Left ventricle myocardium superior (tissue), 1 donor: ENCODE results near the gene ACE. TPM values are rescaled to one million over a fixed set of nuclear protein-coding genes. Genes with fewer than 3 reads are reported as not detected.
"Not testable (repeated sequence)": the region's sequence is repeated elsewhere in the genome, so short reads cannot be mapped to it uniquely, and the experiment has no call there.

Source experiments
- ATAC-seq: fragments of 200-7000 bp; cut with Tn5 transposase; one replicate; pipeline ENCODE4 v1.9.1; 2020; ENCODE audit warnings: mild to moderate bottlenecking, moderate library complexity
- DNase-seq: peaks from one replicate; pipeline ENCODE4 v3.0.0-alpha.2; 2020
- intact Hi-C: fragments of 100-400 bp; cut with micrococcal nuclease; formaldehyde crosslinking; loops from one replicate; pipeline ENCODE4 v1.11.0; 2022
- total RNA-seq: library from RNA; stranded (reverse); fragmentation: NEBNext Ultra II Directional; extraction: Animal tissue kit (Norgen Biotek cat#: 25700); gene quantifications from one replicate; pipeline ENCODE4 v1.2.1, GENCODE V29; 2021
- donor health status: DM: no; HTN: yes; CAD: no; lungs with severe emphysema.

ACE gene
- total RNA-seq, 1 donor from 2014 or later, result 5.6 TPM

DNA sequence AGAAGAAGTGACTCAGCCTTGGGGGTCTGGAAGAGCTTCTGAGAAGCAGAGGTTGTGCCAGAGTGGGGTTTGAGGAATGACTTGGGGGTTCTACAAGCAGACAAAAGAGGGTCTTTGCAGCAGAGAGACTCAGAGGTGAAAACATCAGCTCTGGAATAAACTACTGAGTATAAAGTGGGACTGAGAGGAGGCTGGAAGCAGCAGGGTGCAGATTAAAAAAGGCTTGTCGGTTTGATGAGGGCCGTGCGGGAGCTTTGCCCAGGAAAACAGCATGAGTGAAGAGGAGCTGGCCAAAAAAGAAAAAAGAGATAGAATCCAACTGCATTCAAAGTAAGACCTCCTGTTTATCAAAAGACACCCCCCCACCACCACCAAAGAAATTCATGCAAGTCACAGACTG is 13.1 kb upstream of the ACE start:
- DNase-seq (no peak), ATAC-seq (no peak)
- intact Hi-C loops, result no loop called here

- ATAC-seq, result no peak
- intact Hi-C loops, result no loop called here
- DNase-seq, result no peak
Measured at GRCh38 chr17:63464691-63465236, 12.1 kb upstream of the ACE start.

GRCh38 chr17:63468099-63468498 is 8.8 kb upstream of the ACE start:
- DNase-seq, result peak; percentile 2
- ATAC-seq, result not testable (repeated sequence)

DNA sequence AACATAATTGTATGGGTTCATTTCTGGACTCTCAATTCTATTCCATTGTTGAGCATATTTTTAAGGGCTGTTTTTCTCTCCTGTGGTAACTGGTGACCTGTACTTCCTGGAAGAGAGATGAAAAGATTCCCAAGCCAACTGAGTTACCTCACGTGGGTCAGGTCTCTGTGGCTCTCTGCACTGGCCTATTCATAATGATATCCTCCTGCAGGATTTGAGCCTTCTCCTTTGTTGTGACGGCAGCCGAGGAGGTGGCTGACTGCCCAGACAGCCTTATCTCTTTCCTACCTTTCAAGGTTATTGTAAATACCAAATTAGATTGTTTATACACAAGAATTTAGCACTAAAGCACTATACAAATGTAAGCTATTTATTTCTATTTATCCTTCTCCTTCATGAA is 2.7 kb upstream of the ACE start:
- ATAC-seq, result peak; percentile 60
- intact Hi-C loops, result no loop called here
- DNase-seq, result peak; percentile 65

More at GRCh38 chr17:63468099-63468498, 8.8 kb upstream of the ACE start:
- intact Hi-C loops, result not testable (repeated sequence)

GRCh38 chr17:63474586-63475460 is 2.0 kb upstream of the ACE start:
- ATAC-seq (no peak), DNase-seq (no peak)
- intact Hi-C loops, result loop anchor here (5.0 kb wide), 1 partner anchor 48 kb away; no protein-coding TSS in a partner anchor

- DNase-seq (no peak), ATAC-seq (no peak)
- intact Hi-C loops, result loop anchor here (5.0 kb wide), 1 partner anchor 48 kb away; no protein-coding TSS in a partner anchor
Measured at GRCh38 chr17:63475491-63476412, 1.1 kb upstream of the ACE start.

DNA sequence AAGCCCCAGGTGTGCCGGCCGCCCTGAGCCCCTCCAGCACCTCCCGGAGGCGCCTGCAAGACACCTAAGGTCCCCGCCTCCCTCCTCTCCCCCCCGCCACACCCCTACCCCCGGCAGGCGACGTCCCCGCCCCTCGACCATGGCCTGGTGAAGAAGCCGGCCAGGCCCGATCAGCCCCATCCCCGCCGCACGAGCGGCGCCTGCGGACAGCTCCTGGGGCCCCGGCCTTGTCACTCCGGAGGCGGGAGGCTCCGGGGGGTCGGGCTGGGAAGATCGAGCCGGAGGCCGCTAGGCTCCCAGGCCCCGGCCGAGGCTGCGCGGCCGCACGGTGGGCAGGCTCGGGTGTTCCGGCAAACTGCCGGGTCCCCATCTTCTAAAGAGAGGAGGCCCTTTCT is 405 bp upstream of the ACE start:
- DNase-seq (no peak), ATAC-seq (peak; percentile 18)
- intact Hi-C loops, result loop anchor here (5.0 kb wide), 1 partner anchor 49 kb away; no protein-coding TSS in a partner anchor

GRCh38 chr17:63477480-63478440 is 899 bp downstream of the ACE start:
- ATAC-seq (no peak), DNase-seq (no peak)
- intact Hi-C loops, result loop anchor here (5.0 kb wide), 1 partner anchor 50 kb away; no protein-coding TSS in a partner anchor

DNA sequence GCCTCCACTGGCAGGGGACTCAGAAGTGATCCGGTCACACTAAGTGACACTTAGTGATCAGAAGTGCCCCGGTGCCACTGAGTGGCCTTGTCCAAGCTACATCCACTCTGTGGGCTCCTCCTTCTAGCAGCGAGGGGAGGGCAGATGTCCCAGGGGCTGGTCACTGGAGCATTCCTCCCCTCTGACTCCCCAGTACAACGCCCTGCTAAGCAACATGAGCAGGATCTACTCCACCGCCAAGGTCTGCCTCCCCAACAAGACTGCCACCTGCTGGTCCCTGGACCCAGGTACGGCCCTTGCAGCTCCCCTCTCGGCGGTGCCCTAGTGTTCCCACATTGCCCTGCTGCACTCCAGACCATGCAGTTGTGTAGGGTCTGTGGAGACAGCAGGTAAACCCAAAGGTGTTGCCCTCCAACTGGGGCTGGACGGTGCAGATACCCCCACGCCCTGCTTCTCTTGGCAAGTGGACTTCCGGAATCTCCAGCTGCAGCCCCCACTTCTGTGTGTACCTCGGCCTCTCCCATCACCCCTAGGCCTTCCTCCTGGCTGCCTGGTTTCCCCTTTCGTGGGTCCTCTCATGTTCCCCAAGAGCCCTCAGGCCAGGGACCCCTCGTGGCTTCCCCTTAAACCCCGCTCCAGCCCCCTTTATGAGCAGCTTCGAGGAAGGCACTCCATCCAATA is 2.1 kb downstream of the ACE start:
- peak; percentile 85 for ATAC-seq
- intact Hi-C loops, result loop anchor here (5.0 kb wide), 1 partner anchor 52 kb away; no protein-coding TSS in a partner anchor
- DNase-seq, result peak; percentile 83

GRCh38 chr17:63479495-63480184 is 2.8 kb downstream of the ACE start:
- ATAC-seq, result no peak
- intact Hi-C loops, result loop anchor here (5.0 kb wide), 1 partner anchor 52 kb away; no protein-coding TSS in a partner anchor
- no peak for DNase-seq

DNA sequence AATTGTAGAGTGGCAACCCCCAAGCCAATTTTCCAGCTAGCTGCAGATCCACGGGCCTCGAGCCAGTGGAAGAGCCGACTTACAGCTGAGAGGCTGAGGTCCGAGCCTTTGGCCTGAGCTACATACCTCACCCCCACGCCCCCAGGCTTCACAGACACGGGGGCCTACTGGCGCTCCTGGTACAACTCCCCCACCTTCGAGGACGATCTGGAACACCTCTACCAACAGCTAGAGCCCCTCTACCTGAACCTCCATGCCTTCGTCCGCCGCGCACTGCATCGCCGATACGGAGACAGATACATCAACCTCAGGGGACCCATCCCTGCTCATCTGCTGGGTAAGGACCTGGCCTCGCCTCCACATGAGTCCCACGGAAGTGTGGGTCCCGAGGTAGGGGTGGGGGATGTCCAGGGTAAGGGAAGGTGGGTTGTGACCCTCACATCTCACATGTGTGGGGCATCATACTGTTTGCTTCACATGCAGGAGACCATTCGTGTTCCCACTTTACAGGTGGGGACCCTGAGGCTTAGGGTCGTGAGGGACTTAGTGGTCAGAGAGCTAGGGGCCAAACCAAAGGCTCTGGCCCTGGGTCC is 3.4 kb downstream of the ACE start:
- ATAC-seq, result no peak
- intact Hi-C loops, result no loop called here
- no peak for DNase-seq

DNA sequence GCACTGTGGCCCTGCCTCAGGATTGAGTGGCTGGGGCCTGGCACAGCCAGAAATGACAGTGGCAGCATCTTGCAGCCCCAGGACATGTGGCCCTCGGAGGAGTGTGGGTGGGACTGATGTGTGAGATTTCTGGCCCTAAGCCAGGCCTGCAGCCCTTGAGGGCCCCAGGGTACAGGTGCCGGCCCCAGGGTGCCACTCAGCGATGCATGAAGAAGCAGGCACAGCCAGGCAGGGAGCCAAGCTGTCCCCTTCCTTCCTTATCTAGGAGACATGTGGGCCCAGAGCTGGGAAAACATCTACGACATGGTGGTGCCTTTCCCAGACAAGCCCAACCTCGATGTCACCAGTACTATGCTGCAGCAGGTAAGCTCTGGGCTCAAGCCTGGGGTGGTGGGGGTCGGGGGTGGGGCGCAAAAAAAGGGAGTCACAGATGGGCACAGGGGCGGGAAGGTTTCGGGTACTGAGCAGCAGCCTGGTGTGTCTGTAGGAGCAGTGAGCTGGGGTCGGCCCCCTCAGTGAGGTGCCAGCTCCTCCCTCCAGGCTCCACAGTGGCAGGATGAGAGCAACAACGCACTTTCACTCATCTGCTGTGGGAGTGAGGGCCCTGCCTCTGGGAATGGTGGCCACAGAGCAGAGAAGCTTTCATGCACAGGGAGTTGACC is 4.1 kb downstream of the ACE start:
- intact Hi-C loops, result no loop called here
- ATAC-seq (no peak), DNase-seq (no peak)

GRCh38 chr17:63481488-63481870 is 4.6 kb downstream of the ACE start:
- ATAC-seq (no peak), DNase-seq (no peak)
- intact Hi-C loops, result no loop called here

DNA sequence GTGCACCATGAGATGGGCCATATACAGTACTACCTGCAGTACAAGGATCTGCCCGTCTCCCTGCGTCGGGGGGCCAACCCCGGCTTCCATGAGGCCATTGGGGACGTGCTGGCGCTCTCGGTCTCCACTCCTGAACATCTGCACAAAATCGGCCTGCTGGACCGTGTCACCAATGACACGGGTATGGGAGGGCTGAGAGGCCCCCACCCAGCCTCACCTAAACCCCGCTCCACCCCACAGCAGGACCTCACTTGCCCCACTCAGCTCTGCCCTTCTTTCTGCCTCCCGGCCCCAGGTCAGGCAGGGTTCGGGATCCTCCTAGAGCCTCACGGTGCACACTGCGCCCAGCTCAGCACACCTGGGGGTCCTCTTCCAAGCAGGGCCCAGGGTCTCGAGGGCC is 5.6 kb downstream of the ACE start:
- ATAC-seq, result no peak
- intact Hi-C loops, result no loop called here
- DNase-seq, result no peak

GRCh38 chr17:63483038-63483437 is 6.2 kb downstream of the ACE start:
- intact Hi-C loops, result no loop called here
- ATAC-seq (no peak), DNase-seq (no peak)
